HG03354 (cell line): ENCODE results near the gene BHMT2.

Experiments
- ATAC-seq: cut with Tn5 transposase; IDR thresholded peaks from one replicate; pipeline ENCODE4 v1.9.1; 2021; ENCODE audit warnings: mild to moderate bottlenecking; ENCODE audit not compliant: unreplicated experiment, poor library complexity, severe bottlenecking

Gene BHMT2, protein sequence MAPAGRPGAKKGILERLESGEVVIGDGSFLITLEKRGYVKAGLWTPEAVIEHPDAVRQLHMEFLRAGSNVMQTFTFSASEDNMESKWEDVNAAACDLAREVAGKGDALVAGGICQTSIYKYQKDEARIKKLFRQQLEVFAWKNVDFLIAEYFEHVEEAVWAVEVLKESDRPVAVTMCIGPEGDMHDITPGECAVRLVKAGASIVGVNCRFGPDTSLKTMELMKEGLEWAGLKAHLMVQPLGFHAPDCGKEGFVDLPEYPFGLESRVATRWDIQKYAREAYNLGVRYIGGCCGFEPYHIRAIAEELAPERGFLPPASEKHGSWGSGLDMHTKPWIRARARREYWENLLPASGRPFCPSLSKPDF

DNA sequence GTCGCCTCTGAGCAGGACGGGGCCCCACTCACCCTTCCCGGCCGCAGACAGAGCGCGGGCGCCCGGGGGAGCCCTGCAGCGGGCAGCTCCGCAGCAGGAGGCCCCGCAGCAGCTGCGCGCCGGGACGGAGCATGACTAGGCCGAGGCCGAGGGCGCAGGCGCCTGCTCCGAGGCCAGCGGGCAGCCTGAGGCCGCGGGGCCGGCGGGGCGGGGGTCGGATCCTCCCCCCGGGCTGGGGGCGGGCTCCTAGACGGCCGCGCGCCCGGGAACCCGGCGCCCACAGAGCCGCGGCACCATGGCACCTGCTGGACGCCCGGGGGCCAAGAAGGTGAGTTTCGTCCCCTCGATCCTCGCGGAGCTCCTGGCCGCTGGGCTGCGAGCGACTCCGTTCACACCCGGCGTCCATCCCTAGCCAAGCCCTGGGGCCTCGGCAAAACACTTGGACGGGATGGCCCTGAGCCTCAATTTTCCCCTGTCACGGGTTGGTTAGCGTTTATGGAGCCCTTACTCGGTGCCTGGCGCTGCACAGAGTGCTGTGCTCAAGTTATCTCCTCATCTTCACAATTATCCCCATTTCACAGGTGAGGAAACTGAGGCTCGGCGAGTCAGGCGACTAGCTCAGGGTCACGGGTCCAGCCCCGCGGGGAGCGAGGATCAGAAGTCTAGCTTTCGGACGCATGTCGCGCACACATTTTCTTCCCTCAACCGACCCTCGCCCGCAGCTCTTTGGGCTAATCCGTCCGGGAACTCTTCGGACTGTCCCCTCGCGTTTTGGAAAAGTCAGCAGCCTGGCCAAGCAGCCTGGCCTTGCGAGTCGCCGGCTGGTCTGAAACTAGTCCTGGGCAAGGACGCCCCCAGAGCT, at the start of gene BHMT2, which contains the start of gene DMGDH:
BHMT2 (plus strand) TSS at position 280 of the 862 bp plus-strand sequence; CDS start at position 296, 16 bp downstream.
DMGDH (minus strand) TSS at position 187 of the 862 bp plus-strand sequence; CDS start at position 133, 54 bp downstream.
- no peak for ATAC-seq

DNA sequence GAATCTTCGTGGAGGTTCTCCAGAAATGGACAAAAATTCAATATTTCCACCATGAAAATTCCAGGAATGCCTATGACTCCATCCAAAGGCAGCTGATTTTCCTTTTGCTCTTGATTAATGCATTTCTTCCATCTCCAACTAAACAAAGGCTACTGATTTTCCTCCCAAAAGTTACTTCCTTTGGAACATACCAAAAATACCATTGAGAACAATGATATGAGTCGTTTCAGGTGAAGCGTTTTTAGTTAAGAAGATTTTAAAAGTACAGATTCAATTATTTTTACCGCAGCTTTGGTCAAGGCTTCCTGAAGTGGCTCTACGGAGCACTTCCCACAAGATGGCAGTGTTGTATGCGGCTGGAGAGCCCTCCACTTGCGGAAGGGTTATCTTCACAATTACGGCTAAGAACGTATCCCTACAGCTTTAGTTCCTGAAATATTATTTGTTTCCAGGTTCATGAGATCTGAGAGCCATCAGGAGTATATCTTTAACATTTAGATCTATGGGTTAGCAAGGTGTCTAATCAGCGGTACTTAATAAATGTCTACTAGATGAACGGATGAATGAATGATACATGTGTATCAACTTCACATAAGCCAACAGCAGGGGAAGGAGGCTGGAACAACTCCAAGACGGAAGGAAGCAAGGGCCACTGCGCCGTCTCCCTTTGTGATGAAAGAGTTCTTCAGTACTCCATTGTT, 48.6 kb upstream of the BHMT2 start:
- no peak for ATAC-seq

DNA sequence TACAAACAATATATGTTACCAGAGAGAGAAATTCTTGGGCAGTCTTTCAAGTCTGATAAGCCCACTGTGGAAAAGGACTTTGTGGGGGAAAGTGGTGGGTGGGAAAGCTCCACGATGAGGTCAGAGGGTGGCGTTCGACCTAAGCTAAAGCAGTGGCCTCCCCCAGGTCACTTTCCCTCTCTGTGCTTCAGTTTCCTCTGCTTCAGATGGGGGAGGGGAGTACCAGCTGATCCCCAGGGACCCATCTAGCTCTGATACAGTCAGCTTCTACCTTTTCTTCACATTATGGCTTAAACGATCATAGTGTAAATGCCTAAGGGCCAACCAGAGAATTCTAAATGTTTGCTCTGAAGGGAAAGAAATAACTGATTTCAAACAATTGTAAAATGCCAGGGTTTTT, 47.8 kb upstream of the BHMT2 start:
- ATAC-seq = no peak

DNA sequence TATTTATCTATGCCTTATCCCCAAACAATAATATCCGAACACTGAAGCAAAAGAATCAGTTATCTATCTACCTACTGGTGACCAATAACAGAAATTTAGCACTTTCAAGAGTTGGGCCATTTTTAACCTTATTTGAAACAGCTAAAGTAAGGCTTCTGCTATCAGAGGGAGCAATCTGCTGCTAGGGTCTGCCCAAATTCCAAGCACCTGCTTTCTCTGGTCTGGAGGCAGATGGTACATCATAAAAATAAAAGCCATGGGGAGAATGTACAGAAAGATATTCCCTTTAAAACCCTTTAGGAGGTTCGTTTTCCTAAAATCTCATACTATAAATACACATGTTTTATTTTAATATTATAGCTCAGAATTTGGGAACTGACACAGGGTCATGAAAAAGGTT, 46.8 kb upstream of the BHMT2 start:
- no peak for ATAC-seq

DNA sequence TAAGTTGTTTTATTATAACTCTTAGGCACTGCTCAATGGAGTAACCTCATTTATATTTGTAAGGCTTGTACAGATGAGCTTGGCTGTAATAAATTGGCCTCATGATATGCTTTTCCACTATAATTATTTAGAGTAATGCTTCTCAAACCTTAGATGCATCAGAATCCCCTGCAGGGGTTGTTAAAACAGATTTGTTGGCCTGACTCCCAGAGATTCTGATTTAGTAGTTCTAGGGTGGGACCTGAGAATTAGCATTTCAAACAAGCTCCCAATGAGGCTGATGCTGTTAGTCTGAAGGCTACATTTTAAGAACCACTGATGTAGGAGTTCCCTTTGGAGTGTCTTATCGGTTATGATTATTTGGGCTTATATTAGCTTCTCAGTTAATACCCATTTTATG, 46.2 kb upstream of the BHMT2 start:
- ATAC-seq = no peak

DNA sequence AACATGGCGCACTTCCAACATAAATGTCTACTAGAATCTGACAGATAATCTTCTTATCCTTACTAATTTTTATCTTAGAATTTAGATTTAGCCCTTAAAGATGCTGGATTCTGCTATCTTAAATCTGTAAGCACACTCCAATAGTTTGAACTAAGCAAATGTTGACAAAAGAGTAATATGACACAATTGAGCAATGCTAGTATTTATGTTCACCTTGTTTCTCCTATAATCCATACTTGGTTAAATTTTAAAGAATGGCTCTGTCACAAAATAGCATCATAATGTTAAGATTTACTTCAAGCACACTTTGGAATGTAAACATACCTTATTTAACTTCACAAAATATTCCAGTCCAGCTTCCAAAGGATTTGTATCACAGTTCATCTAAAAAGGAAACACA, 45.6 kb upstream of the BHMT2 start:
- ATAC-seq = no peak

DNA sequence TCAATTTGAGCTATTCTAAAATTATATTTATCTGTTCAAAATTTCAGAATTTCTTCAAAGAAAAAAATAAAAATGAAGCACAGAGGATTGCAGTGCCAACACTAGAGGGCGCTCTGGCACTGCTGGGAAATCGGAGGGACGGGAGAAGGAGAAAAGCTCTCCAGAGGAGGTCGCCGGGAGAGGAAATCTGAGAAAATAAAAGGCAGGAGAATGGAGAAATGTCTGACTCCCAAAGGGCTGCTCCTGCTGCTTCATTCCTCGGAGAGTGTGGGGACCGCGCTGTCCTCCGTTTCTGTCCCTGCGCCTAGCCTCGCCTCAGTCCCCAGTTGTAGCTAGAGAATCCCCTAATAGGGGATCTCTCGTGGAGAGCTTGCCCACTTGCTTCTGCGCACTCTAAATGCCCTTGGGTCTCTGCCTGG, 44.5 kb upstream of the BHMT2 start:
- ATAC-seq = no peak

DNA sequence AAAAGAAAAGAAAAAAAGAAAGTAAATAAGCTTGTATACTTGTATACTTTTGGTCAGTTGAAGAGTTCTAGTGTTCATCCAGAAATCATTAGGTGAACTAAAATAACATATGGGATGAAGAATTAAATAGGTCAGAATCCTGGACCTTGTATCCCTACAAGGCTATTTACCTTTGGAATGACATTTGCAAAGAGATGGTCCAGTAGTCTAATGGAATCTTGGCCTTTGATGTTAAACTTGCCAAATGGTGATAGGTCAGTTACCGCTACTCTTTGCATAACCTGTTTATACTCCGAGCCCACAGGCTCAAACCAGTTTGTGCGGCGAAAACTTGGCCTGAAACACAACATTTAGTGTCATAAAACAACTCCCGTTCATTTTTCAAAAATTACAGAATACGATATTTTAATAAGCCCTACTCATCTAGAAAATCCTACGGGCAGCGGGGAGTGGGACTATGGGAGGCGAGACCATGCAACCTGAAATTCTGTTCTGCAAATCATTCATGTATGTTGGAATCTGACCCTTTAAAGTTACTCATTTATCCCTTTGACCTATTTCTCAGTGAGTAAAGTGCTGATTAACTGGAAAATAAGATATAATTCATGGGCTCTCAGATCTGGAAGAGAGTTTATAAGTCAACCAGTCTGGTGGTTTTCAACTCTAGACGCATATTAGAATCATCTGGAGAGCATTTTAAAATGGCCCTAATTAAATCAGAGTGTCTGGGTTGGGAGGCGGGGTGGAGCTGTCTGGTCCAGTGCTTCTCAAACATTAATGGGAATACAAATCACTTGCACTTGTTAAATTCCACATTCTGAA, 38.7 kb upstream of the BHMT2 start:
- no peak for ATAC-seq

DNA sequence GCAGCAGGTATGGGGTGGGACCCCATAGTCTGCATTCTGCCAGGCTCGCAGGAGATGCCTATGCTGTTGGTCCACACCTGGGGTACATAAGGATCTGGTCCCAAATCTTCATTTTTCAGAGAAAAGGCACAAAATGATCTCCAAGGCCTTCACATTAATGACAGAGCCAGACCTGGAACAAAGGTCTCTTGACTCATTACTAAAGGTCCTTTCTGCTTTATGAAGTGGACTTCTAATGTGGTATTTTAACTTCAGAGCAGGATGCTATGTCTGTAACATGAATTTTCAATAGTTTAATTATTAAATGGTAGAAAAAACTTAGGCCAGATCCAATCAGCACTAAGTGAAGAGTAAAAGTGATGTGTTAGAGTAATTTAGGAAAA, 38.1 kb upstream of the BHMT2 start:
- ATAC-seq = no peak

DNA sequence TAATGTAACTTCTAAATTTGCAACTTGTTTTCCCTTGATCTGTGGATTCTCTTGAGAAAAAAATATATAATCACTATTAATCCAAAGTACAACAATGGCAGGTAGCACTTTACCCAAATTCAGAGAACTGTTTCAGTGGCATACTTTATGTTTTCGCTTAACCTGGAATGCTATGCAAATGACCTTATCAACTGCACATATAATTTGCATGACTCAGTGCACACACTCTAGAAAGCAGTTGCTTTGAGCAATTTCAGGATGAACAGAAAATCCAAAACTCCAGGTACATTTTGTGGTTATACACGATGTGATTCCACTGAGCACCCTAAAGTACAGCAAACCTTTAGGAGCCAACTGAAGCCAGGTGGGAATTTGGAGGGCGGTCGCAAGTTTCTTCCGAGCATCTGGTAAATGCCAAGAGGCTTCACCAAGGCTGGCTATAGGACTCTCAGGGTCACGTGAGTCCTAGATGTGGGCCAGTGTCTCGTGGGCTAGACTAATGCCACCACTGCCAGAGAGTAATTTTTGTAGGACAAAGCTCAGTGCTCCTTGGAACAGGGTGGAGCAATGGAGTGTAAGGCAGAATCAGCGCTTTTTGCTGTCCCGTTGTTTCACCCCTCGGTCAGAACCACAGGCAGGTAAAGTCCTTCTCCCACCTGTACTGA, 37.4 kb upstream of the BHMT2 start:
- ATAC-seq = no peak

DNA sequence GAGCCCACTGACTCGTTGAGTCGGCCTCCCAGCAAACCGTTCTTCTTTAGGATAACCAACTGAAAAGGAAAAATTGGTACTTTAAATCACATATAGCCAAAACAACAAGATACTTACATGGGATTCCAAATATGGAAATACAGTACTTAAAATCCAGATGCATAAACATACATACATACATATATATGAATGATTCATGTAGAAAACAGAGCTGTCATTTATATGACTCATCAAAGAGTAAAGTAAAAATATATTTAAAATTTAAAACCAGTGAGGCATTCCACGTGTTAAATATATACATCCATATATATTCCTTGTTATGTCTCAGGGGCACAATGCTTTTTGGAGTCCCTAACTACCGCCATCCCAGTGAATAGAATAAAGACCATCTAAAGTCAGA, 36.8 kb upstream of the BHMT2 start:
- no peak for ATAC-seq

DNA sequence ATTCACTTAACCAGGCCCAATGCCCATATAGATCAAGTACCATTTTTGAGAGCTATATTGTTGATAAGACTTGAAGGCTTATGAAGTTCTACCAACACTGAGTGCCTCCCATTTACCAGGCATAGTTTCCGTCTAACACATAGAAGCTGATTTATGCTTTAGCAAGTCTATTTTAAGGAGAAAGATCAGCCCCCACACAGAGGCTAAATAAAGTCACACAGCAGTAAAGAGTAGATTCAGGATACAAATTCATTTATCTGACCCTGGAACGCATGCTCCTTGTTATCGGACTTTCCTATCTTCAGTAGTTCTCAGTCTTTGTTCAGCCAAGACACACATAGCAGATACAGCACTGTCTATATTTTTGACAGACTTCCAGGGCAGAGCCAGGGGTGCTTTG, 34.3 kb upstream of the BHMT2 start:
- ATAC-seq = no peak

DNA sequence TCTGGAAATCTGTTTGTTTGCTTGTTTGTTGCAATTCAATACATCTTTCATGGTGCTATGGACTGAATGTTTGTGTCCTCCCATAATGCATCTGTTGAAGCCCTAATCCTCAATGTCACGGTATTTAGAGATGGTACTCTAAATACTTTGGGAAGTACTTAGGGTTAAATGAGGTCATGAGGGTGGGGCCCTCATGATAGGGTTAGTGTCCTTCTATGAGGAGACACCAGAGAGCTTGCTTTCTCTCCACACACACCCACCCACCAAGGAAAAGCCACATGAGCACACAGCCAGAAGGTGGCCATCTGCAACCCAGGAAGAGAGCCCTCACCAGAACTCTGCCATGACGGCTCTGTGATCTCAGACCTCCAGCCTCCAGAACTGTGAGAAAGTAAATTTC, 32.8 kb upstream of the BHMT2 start:
- ATAC-seq = no peak

DNA sequence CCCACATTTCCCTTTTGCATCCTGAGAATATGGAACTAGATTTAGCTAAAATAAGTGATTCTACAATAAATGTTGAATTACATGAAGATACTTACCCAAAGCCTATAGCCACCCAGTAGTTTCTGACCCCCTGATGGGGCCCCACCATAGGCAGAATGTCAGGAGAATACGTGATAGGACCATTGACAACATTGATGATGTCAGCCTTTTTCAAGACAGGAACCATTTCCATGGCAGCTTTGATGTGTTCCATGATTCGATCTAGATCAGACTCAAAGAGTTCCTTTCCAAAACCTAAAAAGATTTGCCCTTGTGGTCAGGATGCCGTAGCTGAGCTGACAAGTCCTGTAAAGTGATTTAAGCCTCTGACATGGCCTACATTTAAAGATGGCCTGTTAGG, 27.4 kb upstream of the BHMT2 start:
- no peak for ATAC-seq

DNA sequence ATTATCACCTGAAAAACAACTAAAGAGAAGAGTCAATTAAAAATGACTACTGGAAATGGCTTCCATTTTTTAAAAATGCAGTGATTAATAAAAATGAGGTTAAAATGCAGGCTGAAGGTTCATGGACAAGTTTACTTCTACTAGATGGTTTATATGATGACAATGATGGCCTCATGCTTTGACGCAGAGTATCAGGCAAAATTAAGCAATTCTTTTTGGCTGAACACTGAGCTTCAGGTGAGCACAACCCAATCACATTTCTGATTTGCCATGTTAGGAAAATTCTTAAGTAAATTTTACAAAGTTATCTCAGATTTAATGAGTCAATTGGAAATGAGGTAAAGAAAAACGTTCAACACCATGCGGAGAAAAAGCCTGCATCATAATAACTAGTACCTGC, 22.4 kb upstream of the BHMT2 start:
- ATAC-seq = no peak

DNA sequence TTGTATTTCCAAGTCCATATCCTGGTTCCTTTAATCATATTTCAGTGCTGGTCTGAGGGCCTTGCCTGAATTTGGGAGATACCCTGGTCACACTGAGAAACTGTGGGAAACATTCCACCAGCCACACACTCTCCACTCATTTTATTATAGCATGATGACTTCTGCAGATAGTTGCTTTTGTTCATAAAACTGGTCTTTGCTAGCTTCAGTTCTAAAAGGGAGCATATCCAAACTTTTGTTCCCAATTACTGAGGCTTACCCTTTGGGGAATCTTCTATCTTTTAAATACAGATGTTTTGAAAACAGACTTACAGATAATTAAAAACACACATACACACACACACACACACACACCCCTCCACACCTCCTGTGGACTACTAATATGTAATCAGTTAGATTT, 21.1 kb upstream of the BHMT2 start:
- ATAC-seq = no peak

DNA sequence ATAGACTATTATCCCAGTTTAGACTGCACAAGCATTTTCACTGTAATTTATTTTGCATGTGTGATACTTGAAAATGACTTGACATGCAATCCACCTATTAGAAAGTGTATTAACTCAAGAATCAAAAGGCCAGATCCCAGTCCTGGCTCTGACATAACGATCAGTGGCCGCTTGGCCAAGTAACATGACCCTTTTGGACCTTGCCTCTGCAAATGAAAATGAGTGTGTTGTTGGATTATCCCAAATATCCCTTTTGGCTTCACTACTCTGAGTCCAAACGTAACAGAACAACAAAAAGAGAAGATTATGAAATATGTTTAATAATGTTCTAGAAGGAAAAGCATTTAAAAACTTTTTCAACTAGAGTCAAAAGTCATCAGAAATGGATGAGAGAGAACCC, 19.1 kb upstream of the BHMT2 start:
- no peak for ATAC-seq

DNA sequence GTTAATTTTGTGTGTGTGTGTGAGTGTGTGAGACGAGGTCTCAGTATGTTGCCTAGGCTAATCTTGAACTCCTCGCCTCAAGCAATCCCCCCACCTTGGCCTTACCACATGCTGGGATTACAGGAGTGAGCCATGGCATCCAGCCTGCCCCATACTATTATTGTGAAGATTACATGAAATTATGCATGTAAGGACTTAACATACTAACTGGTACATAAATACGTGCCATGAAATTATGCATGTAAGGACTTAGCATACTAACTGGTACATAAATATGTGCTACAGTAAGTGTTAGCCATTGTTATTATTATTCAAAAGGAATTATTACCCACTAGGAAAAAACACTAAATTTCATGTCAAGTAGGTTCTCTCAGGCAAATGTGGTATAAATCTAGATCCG, 16.2 kb upstream of the BHMT2 start:
- ATAC-seq = no peak

DNA sequence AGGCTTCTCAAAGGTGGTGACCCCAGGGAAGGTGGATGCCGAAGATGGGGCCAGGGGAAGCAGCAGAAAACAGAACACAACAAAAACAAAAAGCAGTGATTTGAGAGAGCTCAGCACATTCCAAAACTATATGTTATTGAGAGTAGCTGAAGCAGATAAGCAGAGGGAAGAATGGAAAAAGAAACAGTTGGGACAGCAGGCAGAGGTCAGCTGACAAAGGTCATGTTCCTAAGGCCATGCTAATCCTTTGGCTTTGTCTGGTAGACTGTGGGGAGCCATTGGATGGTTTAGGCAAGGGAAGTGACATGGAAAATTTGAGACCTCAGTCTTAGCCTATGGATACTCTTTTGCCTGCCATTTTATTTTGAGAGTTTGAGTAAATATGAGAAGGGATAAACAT, 14.6 kb upstream of the BHMT2 start:
- no peak for ATAC-seq
